Cardiac septum (tissue), 1 donor: Measurements from ENCODE around the gene HTR2B. TPM values are rescaled to one million over a fixed set of nuclear protein-coding genes. Genes with fewer than 3 reads are reported as not detected.
"Not testable (repeated sequence)": the region's sequence is repeated elsewhere in the genome, so short reads cannot be mapped to it uniquely, and the experiment has no call there.

Experiments
- DNase-seq: peaks from one replicate; pipeline ENCODE4 v3.0.0-alpha.2; 2020; ENCODE audit warnings: low spot score
- intact Hi-C: fragments of 100-400 bp; cut with DNase I; formaldehyde crosslinking; loops from one replicate; pipeline ENCODE4 v1.14.0; 2022
- total RNA-seq: library from RNA; stranded (reverse); fragmentation: NEBNext Ultra II Directional; extraction: Animal tissue kit (Norgen Biotek cat#: 25700); gene quantifications from one replicate; pipeline ENCODE4 v1.2.1, GENCODE V29; 2021
- donor health status: DM: no; HTN: no; CAD: no.

HTR2B gene
- total RNA-seq, 1 donor from 2014 or later: 2.9 TPM

DNA sequence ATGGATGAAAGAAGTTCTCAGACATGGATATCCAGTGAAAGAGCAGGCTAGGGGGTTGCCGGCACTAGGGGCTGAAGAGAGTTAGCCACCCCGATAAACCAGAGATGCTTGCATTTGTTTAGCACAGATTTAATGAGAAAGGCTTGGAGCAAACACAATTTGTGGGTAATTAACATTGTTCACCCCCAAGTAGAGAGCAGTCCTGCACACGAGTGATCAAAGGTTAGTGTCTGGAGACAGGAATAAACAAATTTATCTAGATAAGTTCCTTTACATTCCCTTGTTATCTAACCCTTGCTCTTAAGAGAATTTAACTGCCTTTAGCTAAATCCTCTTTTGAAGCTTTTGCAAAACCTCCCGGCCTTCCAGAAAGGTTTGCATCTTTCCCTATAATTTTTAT is 23.9 kb downstream of the HTR2B start:
- intact Hi-C loops: loop anchor here (5.0 kb wide), 1 partner anchor 91 kb away; no protein-coding TSS in a partner anchor
- no peak for DNase-seq

DNA sequence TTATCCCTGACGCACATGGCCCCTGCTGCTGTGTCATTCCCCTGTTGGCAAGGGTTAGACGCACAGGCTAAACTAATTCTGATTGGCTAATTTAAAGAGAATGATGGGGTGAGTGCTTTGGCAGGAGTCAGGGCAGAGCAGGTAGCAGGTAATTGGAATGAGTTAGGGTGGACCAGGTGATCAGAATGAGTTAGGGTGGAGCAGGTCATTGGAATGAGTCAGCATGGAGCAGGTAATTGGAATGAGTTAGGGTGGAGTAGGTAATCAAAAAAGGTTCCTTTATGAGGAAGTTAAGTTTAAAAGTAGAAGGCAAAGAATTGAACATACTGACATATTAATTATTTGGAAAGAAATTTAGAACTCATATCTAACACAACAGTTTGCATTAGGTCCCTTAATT is 24.5 kb downstream of the HTR2B start:
- intact Hi-C loops: loop anchor here (5.0 kb wide), 1 partner anchor 92 kb away; no protein-coding TSS in a partner anchor

DNA sequence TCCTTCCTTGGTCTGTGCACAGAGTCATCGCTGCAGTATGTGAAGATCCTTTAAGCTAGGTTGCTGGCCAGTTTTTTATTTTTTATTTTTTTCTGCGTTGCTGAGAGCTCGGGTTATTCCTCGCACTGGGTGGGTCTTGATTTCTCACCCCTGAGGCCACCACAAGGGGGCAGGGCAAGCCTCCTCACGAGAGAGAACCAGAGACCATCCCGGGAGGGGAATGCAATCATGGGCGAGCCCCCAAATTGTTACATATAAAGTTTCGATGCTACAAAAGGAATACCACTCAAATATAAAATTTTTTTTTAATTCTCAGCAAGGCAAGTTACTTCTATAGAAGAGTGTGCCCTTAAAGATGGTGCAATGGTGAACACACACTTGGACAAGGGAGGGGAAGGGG is 24.9 kb downstream of the HTR2B start:
- intact Hi-C loops: loop anchor here (5.0 kb wide), 1 partner anchor 92 kb away; no protein-coding TSS in a partner anchor
- DNase-seq: no peak

More for the DNA sequence above, 24.5 kb downstream of the HTR2B start:
- DNase-seq: not testable (repeated sequence)

DNA sequence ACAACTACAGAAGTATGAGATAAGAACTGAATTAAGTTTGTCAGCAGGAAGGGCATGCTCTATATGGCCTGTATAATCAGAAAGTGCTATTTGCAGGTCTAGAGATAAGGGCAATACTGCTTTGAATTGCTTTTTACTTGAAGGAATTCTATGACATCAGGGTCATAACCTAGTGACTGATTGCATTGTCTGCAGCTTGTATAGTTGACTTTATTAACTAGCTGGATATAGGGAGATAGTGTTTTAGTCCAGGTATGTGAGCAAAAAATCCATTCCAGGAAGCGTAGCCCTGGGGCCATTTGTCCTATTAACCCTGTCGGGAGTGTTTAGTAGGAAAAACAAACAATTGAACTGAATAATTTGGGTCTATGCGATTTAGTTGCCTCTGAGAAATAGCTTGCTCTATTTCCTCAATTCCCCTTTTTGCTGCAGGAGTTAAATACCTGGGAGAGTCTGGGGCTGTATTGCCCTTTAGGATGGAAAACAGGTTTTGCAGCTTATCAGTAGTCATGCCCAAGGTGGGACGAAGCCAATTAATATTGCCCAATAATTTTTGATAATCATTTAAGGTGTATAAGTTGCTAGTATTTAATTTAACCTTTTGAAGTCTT is 30.0 kb downstream of the HTR2B start:
- intact Hi-C loops: no loop called here

DNA sequence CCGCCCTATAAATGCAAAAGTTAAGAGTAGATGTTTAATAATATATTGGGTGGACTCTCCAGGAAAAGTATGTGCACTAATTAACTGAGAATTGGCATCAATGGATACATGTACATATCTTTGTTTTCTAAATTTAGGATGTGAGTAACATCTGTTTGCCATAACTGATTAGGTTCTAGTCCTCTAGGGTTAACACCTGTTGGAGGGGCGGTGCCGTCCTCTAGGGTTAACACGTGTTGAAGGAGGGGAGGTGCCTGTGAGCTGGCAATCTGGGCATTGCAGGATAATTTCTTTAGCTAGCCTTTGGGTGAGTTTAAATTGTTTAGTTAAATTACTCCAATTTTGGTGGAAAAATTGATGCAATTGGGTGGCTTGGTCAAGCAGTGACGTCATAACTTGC is 30.9 kb downstream of the HTR2B start:
- DNase-seq: no peak

More for the DNA sequence above, 30.0 kb downstream of the HTR2B start:
- DNase-seq: no peak

DNA sequence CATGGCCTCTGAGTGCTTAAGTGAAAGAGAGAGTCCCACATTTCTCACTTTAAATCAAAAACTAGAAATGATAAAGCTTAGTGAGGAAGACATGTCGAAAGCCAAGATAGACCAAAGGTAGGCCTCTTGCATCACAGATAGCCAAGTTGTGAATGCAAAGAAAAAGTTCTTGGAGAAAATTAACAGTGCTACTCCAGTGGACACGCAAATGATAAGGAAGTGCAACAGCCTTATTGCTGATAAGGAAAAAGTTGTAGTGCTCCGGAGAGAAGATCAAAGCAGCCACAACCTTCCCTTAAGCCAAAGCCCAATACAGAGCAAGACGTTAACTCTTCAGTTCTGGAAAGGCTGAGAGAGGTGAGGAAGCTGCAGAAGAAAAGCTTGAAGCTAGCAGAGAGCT is 36.1 kb downstream of the HTR2B start:
- intact Hi-C loops: no loop called here

More for the DNA sequence above, 30.9 kb downstream of the HTR2B start:
- intact Hi-C loops: no loop called here

DNA sequence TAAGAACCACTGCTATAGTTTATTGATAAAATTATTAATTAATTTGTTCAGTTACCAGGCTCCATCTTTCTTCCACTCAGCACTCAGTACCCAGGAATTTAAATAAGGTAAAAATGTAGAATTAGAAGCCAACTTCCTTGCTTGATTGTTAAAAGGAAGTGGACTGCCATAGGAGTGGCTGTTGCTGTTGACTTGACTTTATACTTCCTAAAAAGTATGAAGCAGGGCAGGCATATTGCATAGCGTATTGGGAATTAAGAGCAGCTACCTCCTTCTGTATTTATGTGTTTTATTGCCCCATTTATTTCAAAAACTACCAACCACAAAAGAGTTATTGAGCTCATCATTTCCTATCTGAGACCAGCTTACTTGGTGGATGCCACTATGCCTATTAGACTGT is 40.3 kb downstream of the HTR2B start:
- intact Hi-C loops: no loop called here
- no peak for DNase-seq

More for the DNA sequence above, 36.1 kb downstream of the HTR2B start:
- DNase-seq: no peak

DNA sequence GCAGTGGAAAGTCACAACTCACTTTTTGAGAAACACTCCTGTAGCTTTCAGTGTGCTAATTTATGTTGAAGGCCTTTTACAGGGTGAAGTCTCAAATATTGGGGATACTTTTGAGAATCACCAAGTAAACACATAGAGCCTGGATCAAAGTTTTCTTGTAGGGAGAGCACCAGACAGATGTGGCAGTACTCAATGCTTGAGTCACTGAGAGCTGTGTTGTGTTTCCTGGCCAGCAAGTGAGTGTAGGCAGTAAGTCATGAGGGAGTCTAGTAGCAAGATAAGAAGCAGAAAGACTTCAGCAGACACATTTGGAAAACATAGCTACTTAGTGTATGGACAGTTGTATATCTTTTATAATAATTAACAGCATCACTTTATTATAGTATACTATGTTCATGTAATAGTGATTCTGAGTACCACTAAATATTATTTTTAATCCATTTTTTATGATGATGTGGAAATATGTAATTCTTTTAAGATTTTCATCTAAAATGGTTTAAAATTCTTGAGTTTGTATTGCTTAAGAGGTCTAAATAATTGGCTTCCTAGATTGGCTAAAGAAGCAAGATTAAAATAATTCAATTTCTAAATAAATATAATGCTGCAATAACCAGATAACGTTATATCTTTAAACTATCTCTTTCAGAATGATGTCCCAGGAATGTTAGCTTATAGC is 55.3 kb downstream of the HTR2B start:
- no peak for DNase-seq
- intact Hi-C loops: no loop called here

DNA sequence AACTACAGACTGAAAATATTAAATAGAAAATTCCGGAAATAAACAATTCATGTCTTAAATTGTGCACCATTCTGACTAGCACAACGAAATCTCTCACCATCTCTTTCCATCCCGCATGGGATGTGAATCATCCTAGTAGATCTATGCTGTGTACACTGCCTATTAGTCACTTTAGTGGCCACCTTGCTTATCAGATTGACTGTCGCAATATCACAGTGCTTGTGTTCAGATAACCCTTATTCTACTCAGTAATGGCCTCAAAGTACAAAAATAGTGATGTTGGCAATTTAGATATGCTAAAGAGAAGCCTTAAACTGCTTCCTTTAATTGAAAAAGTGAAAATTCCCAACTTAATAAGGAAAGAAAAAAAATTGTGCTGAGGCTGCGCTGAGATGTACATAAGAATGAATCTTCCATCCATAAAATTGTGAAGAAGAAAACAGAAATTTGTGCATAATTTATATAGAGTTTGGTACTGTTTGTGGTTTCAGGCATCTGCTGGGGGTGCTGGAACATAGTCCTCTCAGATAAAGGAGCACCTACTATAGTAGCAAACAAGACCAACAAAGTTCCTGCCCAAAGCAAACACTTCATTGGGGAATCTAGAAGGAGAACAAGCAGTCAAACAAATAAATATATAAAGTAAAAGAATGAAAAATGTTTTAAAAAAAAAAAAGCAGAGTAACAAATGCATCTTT is 56.2 kb downstream of the HTR2B start:
- DNase-seq: no peak

DNA sequence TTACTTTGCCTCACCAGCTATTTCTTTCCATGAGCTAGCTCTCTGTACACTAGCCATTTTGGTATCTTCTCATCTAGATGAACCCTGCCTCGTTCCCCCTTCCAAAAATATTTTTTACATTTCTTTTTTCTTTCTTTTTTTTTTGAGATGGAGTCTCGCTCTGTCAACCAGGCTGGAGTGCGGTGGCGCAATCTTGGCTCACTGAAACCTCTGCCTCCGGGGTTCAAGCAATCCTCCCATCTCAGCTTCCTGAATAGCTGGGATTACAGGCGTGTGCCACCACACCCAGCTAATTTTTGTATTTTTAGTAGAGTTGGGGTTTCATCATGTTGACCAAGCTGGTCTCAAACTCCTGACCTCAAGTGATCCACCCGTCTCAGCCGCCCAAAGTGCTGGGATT is 57.3 kb downstream of the HTR2B start:
- DNase-seq, intact Hi-C loops: not testable (repeated sequence)

More for the DNA sequence above, 56.2 kb downstream of the HTR2B start:
- intact Hi-C loops: no loop called here

DNA sequence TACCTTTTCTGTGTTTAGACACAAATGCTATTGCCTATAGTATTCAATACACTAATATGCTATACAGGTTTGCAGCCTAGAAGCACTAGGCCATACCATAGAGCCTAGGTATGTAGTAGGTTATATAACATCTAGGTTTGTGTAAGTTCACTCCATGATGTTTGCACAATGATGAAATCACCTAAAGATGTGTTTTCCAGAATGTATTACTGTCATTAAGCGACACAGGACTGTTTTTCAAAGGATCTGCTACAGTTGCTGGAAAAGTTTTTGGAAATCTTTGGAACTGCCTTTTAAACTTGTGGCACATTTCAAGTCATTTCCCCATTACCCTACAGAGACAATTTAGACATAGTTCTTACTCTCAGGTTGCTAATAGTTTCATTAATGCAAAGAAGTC is 58.9 kb downstream of the HTR2B start:
- intact Hi-C loops: no loop called here

DNA sequence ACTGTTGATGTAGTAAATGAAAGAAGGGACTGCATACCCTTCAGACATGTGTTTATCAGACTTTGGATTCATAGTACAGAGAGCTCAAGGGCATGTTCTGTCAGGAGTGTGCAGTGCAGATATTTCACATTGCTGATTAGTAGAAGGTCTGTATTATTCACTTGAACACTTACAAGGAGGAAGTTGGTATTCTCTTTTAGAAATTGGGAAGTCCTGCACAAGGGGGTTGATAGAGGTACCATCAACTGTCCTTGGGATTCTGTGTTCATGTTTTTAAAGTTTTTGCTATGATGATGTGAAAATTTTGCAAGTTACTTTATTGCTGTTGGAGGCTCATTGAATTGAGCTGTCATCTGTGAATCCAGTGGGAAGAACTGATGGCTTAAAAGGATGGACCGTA is 61.5 kb downstream of the HTR2B start:
- intact Hi-C loops: no loop called here
- DNase-seq: no peak

More for the DNA sequence above, 58.9 kb downstream of the HTR2B start:
- no peak for DNase-seq

DNA sequence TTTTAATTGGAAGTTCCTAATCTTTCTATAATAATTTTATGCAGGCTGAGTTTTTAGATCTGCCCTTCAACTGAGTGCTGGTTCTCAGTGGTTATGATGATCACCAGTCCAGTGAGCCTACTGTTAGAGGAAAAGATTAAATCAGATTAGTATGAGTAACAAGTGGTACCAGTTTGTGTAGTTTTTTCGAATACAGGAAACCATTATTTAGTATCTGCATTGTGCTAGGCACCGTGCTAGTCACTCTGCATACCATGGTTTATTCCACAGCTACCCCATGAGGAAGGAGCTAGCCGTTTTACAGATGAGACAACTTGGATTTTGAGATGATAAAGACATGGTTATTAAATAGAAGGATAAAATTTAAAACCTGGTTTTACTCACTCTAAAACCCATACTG is 62.1 kb downstream of the HTR2B start:
- intact Hi-C loops: no loop called here

DNA sequence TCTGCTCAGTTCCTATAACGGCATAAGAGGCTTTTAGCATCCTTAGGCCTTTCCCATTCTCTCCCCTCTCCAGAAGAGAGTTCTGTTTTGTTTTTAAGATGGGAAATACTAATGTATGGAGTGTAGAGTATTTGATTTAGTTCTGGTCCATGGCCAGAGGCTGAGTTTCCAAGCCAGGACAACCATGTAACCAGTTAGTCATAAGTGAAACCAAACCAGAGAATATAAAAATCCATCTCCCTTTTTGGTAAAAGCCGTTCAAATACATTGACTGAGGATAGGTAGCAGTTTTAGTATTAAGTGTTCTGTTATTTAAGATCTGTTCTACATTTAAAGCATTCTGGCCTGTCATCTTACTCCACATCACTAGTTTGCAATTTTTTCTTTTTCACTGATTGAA is 65.1 kb downstream of the HTR2B start:
- intact Hi-C loops: loop anchor here (5.0 to 10.0 kb wide), 3 partner anchors 138 to 725 kb away; partner anchors contain the start of genes ARMC9, COPS7B and PDE6D
- no peak for DNase-seq

More for the DNA sequence above, 62.1 kb downstream of the HTR2B start:
- no peak for DNase-seq

DNA sequence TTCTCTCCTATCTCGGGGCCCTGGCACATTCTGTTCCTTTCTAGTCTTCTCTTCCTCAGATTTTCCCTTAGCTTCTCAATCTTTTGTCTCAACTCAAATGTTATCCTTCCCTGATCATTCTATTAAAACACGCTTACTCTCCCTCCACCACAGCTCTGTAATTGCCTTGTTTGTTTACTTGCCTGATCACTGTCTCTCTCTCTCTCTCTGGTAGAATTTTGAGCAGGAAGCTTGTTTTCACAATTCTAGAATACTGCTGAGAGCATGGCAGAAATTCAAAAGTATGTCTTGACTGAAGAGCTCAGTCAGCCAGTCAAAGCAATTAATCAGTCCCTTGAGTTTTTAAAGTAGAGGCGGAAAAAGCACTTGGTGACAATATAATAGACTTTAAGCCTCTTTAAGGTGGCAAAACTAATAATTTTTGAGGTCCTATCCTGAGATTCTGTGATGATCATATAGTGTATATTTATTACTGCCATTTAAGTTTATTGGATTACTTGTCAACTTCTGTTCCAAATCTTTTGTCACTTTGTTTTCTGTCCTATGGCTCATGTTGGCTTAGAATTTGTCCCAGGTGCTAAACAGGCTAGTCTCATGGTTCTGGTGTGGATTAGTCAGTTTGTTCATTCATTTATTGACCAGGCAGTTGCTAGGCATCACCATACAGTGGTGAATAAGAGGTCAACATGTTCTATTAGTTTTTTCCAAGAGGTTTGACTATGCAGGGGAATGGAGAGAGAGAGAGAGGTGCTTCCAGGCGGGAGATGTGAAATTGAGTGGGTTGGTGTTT is 65.9 kb downstream of the HTR2B start:
- intact Hi-C loops: loop anchor here (5.0 to 10.0 kb wide), 3 partner anchors 138 to 726 kb away; partner anchors contain the start of genes ARMC9, COPS7B and PDE6D
- DNase-seq: no peak

Other genes with a start within 250 kb of the HTR2B start
- gene GPR55, start 199.8 kb downstream of the HTR2B start, total RNA-seq: not detected
- gene SPATA3, start 128.9 kb downstream of the HTR2B start, total RNA-seq: not detected
- gene C2orf72, start 87.5 kb downstream of the HTR2B start, total RNA-seq: 0.08 TPM
- 87.0 TPM for gene PSMD1, start 68.2 kb downstream of the HTR2B start, total RNA-seq
- 3.9 TPM for gene ARMC9, start 73.6 kb upstream of the HTR2B start, total RNA-seq